ENCODE data around the gene DLAT. TPM values are rescaled to one million over a fixed set of nuclear protein-coding genes. Genes with fewer than 3 reads are reported as not detected.

The DLAT gene
- total and polyA plus RNA-seq, 4 experiments from 2014 or later: 19.4 to 33.4 (median 24.6) TPM

GRCh38 chr11:112097734-112098528, 72.7 kb downstream of the DLAT start:
- DNase-seq: no peak
- Histone ChIP-seq H3K4me1 (ENCODE audit: insufficient read depth, low read length) (no peaks in the 10 kb centered on the region), H3K36me3 (ENCODE audit: insufficient read depth, low read length) (peaks cover 6% of the 10 kb centered on the region), H3K4me3 (ENCODE audit: low read length in 2 of 2) (no peak overlapping the region), H3K9me3 (ENCODE audit: control insufficient read depth in 1 of 2, low read length in 2 of 2) (no peaks in the 10 kb centered on the region), H3K27me3 (ENCODE audit: insufficient read depth, low read length) (no peaks in the 10 kb centered on the region), H3K27ac (ENCODE audit: low read depth, low read length) (no peak overlapping the region)
- intact Hi-C loops (cut with micrococcal nuclease): no loop called here
- ChIA-PET POLR2A (ENCODE audit: partially characterized antibody) (interaction anchor here (1.5 kb wide), 1 partner anchor 11 kb away, joined by 3 read pairs; the partner anchor contains the start of genes SDHD and TIMM8B), CTCF (ENCODE audit: partially characterized antibody) (interaction anchor here (4.5 kb wide), 1 partner anchor 15 kb away, joined by 31 read pairs; no protein-coding TSS in a partner anchor)
- Mint-ChIP-seq H3K27me3 (no peaks in the 10 kb centered on the region), H3K27ac (no peak overlapping the region), H3K36me3 (peaks cover 25 to 35% of the 10 kb centered on the region in 2 donors), H3K4me3 (no peak overlapping the region), H3K4me1 (peaks cover 0 to 4% (median 2%) of the 10 kb centered on the region in 4 donors), H3K9me3 (no peaks in the 10 kb centered on the region)

- intact Hi-C loops (cut with micrococcal nuclease): no loop called here
- ChIA-PET CTCF (ENCODE audit: partially characterized antibody) (interaction anchor here (4.5 kb wide), 1 partner anchor 13 kb away, joined by 31 read pairs; no protein-coding TSS in a partner anchor), POLR2A (ENCODE audit: partially characterized antibody) (no interaction called here)
- H3K36me3 ChIP-seq (ENCODE audit: insufficient read depth, low read length): peaks cover 6% of the 10 kb centered on the region
- no peak for DNase-seq
- Mint-ChIP-seq H3K9me3 (no peaks in the 10 kb centered on the region), H3K4me3 (no peak overlapping the region), H3K27me3 (no peaks in the 10 kb centered on the region), H3K36me3 (peaks cover 17% of the 10 kb centered on the region in 2 donors), H3K4me1 (peaks cover 0 to 4% (median 3%) of the 10 kb centered on the region in 4 donors), H3K27ac (peak overlapping the region in 1 of 7 donors; percentile 2)
- H3K27me3 ChIP-seq (ENCODE audit: insufficient read depth, low read length): no peaks in the 10 kb centered on the region
- H3K27ac ChIP-seq (ENCODE audit: low read depth, low read length): no peak overlapping the region
- H3K9me3 ChIP-seq (ENCODE audit: control insufficient read depth in 1 of 2, low read length in 2 of 2): no peaks in the 10 kb centered on the region
- H3K4me1 ChIP-seq (ENCODE audit: insufficient read depth, low read length): no peaks in the 10 kb centered on the region
- H3K4me3 ChIP-seq (ENCODE audit: low read length in 2 of 2): no peak overlapping the region
These were observed 75.3 kb downstream of the DLAT start for GRCh38 chr11:112100462-112100861.

- Mint-ChIP-seq H3K4me3 (no peak overlapping the region), H3K4me1 (peaks cover 0 to 2% (median 0%) of the 10 kb centered on the region in 4 donors), H3K36me3 (peaks cover 3 to 10% of the 10 kb centered on the region in 2 donors), H3K9me3 (no peaks in the 10 kb centered on the region), H3K27me3 (no peaks in the 10 kb centered on the region), H3K27ac (no peak overlapping the region)
- intact Hi-C loops (cut with micrococcal nuclease): no loop called here
- ChIA-PET POLR2A (ENCODE audit: partially characterized antibody) (no interaction called here), CTCF (ENCODE audit: partially characterized antibody) (interaction anchor here (0.7 to 3.6 kb wide), 2 partner anchors 10 to 1629 kb away, joined by 4 to 26 read pairs; no protein-coding TSS in a partner anchor)
- Histone ChIP-seq H3K27ac (ENCODE audit: low read depth, low read length) (no peak overlapping the region), H3K9me3 (ENCODE audit: control insufficient read depth in 1 of 2, low read length in 2 of 2) (no peaks in the 10 kb centered on the region), H3K27me3 (ENCODE audit: insufficient read depth, low read length) (no peaks in the 10 kb centered on the region), H3K4me3 (ENCODE audit: low read length in 2 of 2) (no peak overlapping the region), H3K4me1 (ENCODE audit: insufficient read depth, low read length) (no peaks in the 10 kb centered on the region), H3K36me3 (ENCODE audit: insufficient read depth, low read length) (peaks cover 5% of the 10 kb centered on the region)
- DNase-seq: no peak
These were observed 78.2 kb downstream of the DLAT start for GRCh38 chr11:112103446-112103845.

DNA sequence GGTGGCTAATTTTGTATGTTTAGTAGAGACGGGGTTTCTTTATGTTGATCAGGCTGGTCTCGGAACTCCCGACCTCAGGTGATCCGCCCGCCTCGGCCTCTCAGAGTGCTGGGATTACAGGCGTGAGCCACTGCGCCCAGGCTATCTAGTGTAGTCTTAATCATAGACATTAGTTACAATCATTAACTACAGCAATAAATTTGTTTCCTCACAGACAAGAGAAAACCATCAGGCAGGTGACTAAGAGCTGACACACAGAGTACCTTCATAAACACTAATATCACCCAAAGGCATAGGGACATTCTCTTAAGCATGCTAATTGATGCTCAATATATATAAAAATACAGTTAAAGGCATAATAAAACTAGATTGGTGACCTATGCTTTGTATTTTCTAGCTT, 80.9 kb downstream of the DLAT start:
- H3K4me3 ChIP-seq (ENCODE audit: low read length in 2 of 2): no peak overlapping the region
- H3K4me1 ChIP-seq (ENCODE audit: insufficient read depth, low read length): no peaks in the 10 kb centered on the region
- H3K27me3 ChIP-seq (ENCODE audit: insufficient read depth, low read length): no peaks in the 10 kb centered on the region
- peaks cover 5 to 6% of the 10 kb centered on the region in 2 donors for H3K36me3 Mint-ChIP-seq
- peaks cover 0 to 2% (median 0%) of the 10 kb centered on the region in 4 donors for H3K4me1 Mint-ChIP-seq
- peaks cover 5% of the 10 kb centered on the region for H3K36me3 ChIP-seq (ENCODE audit: insufficient read depth, low read length)
- H3K9me3 ChIP-seq (ENCODE audit: control insufficient read depth in 1 of 2, low read length in 2 of 2): no peaks in the 10 kb centered on the region
- no peaks in the 10 kb centered on the region for H3K9me3 Mint-ChIP-seq
- H3K27me3 Mint-ChIP-seq: no peaks in the 10 kb centered on the region
- intact Hi-C loops (cut with micrococcal nuclease): no loop called here
- H3K4me3 Mint-ChIP-seq: no peak overlapping the region
- POLR2A ChIA-PET (ENCODE audit: partially characterized antibody): no interaction called here
- no peak for DNase-seq
- CTCF ChIA-PET (ENCODE audit: partially characterized antibody): interaction anchor here (1.1 kb wide), 1 partner anchor 9 kb away, joined by 5 read pairs; no protein-coding TSS in a partner anchor
- H3K27ac ChIP-seq (ENCODE audit: low read depth, low read length): no peak overlapping the region
- no peak overlapping the region for H3K27ac Mint-ChIP-seq

Other genes starting within 250 kb of the DLAT start
- gene ALG9, start 153.8 kb upstream of the DLAT start, total RNA-seq: 10 to 100 TPM; 28.2 to 28.3 TPM
- 10 to 100 TPM in 1 of 2 donors, 1 to 10 TPM in 1; 8.6 to 14.2 TPM for gene ALG9, start 153.8 kb upstream of the DLAT start, polyA plus RNA-seq
- gene FDXACB1, start 146.2 kb upstream of the DLAT start, total RNA-seq: 1 to 10 TPM; 3.9 to 4.0 TPM
- 1 to 10 TPM; 6.7 to 8.9 TPM for gene FDXACB1, start 146.2 kb upstream of the DLAT start, polyA plus RNA-seq
- gene CFAP68, start 145.9 kb upstream of the DLAT start, total RNA-seq: 10 to 100 TPM; 14.8 to 18.7 TPM
- gene CFAP68, start 145.9 kb upstream of the DLAT start, polyA plus RNA-seq: 10 to 100 TPM; 30.7 to 30.9 TPM
- not detected for gene CRYAB, start 113.6 kb upstream of the DLAT start, total RNA-seq
- not detected for gene CRYAB, start 113.6 kb upstream of the DLAT start, polyA plus RNA-seq
- gene HSPB2, start 112.7 kb upstream of the DLAT start, total RNA-seq: not detected
- gene HSPB2, start 112.7 kb upstream of the DLAT start, polyA plus RNA-seq: not detected
- not detected for gene C11orf52, start 106.5 kb upstream of the DLAT start, total RNA-seq
- not detected for gene C11orf52, start 106.5 kb upstream of the DLAT start, polyA plus RNA-seq
- gene DIXDC1, start 88.1 kb upstream of the DLAT start, total RNA-seq: 1 to 10 TPM; 1.1 to 2.1 TPM
- gene DIXDC1, start 88.1 kb upstream of the DLAT start, polyA plus RNA-seq: under 1 TPM; 0.72 to 0.75 TPM
- gene PIH1D2, start 48.6 kb downstream of the DLAT start, total RNA-seq: not detected
- gene PIH1D2, start 48.6 kb downstream of the DLAT start, polyA plus RNA-seq: not detected
- gene NKAPD1, start 48.9 kb downstream of the DLAT start, total RNA-seq: 10 to 100 TPM; 20.9 to 21.2 TPM
- 10 to 100 TPM in 1 of 2 donors, 1 to 10 TPM in 1; 7.7 to 14.2 TPM for gene NKAPD1, start 48.9 kb downstream of the DLAT start, polyA plus RNA-seq
- gene TIMM8B, start 61.3 kb downstream of the DLAT start, total RNA-seq: 10 to 100 TPM; 26.2 to 28.0 TPM
- 10 to 100 TPM; 54.1 to 65.9 TPM for gene TIMM8B, start 61.3 kb downstream of the DLAT start, polyA plus RNA-seq
- gene SDHD, start 61.5 kb downstream of the DLAT start, total RNA-seq: 10 to 100 TPM; 61.2 to 65.5 TPM
- 100 to 1,000 TPM; 159 to 302 TPM for gene SDHD, start 61.5 kb downstream of the DLAT start, polyA plus RNA-seq
- gene IL18, start 138.7 kb downstream of the DLAT start, total RNA-seq: under 1 TPM in 1 of 2 experiments, not detected in 1; 0.42 TPM
- gene IL18, start 138.7 kb downstream of the DLAT start, polyA plus RNA-seq: not detected
- under 1 TPM in 1 of 2 experiments, not detected in 1; 0.29 TPM for gene TEX12, start 142.0 kb downstream of the DLAT start, total RNA-seq
- not detected for gene TEX12, start 142.0 kb downstream of the DLAT start, polyA plus RNA-seq
- gene BCO2, start 150.1 kb downstream of the DLAT start, total RNA-seq: 1 to 10 TPM; 1.9 to 3.4 TPM
- under 1 TPM in 1 of 2 donors, not detected in 1; 0.62 TPM for gene BCO2, start 150.1 kb downstream of the DLAT start, polyA plus RNA-seq
- gene PTS, start 201.0 kb downstream of the DLAT start, total RNA-seq: 10 to 100 TPM; 23.6 to 26.9 TPM
- 10 to 100 TPM; 11.2 to 11.4 TPM for gene PTS, start 201.0 kb downstream of the DLAT start, polyA plus RNA-seq
- gene PLET1, start 235.5 kb downstream of the DLAT start, total RNA-seq: not detected
- not detected for gene PLET1, start 235.5 kb downstream of the DLAT start, polyA plus RNA-seq

All from CD4-positive, alpha-beta memory T cell (primary cell).